OCI-LY7 (cell line): Measurements from ENCODE around the gene LCK.

ENCODE experiments used
- EZH2phosphoT487 ChIP-seq: fragments of 200-600 bp; sonication (generic); IDR thresholded peaks from 2 replicates; pipeline ENCODE4 v1.6.1; 2018; ENCODE audit warnings: low read depth, borderline replicate concordance, mild to moderate bottlenecking, mixed run types, antibody characterized with exemption, low read length, moderate library complexity, mixed read lengths
- TF ChIP-seq, protein P1 (sequence below): fragments of 200-600 bp; sonication (generic); conservative IDR thresholded peaks from 2 replicates; pipeline ENCODE4 v1.5.1; 2014; ENCODE audit warnings: mild to moderate bottlenecking, antibody characterized with exemption, low read length, moderate library complexity, mixed read lengths

DNA sequence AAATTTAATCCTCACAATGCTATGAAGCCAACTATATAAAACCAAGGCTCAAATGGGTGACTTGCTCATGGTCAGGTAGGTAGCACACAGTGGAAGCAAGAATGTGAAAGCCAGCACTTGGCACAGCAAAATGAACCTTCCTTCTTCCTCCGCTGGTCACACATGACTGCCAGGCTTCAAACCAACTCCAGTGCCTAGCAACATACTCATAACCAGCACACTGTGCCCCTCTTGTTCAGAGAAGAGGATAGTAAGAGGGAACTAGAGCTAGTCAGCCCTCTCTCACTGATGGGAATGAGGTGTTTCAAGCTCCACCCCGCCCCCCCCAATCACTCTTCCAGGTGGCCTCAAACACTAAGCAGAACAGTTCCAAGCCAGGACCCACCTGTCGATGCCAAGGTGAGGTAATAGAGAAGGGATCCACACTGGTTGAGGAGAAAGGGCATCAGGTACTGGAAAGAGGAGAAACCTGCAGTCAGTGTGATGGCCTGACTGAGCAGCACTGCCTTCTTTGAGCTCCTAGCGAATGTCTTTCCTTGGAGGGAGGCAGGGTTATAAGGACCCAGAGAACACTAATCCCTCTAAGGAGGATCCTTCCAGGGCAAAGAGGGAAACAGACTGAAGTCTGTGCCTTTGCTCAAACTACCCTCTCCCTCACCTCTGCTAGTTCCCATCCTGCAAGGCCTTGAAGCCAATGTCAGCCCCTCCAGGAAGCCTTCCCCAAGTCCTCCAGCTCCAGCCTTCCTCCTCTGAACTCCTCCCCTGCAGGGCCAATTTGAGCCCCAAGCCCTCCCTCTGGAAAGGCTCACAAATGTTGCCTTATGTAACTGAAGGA lies 30.1 kb upstream of the LCK start:
- TF ChIP-seq, protein P1, sequence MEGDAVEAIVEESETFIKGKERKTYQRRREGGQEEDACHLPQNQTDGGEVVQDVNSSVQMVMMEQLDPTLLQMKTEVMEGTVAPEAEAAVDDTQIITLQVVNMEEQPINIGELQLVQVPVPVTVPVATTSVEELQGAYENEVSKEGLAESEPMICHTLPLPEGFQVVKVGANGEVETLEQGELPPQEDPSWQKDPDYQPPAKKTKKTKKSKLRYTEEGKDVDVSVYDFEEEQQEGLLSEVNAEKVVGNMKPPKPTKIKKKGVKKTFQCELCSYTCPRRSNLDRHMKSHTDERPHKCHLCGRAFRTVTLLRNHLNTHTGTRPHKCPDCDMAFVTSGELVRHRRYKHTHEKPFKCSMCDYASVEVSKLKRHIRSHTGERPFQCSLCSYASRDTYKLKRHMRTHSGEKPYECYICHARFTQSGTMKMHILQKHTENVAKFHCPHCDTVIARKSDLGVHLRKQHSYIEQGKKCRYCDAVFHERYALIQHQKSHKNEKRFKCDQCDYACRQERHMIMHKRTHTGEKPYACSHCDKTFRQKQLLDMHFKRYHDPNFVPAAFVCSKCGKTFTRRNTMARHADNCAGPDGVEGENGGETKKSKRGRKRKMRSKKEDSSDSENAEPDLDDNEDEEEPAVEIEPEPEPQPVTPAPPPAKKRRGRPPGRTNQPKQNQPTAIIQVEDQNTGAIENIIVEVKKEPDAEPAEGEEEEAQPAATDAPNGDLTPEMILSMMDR: no peak
- no peak for TF ChIP-seq EZH2phosphoT487
